ENCODE data around the gene FKBP4. TPM values are rescaled to one million over a fixed set of nuclear protein-coding genes. Genes with fewer than 3 reads are reported as not detected.
A peak's percentile ranks its signal among the peaks of the same experiment; 100 is the strongest.

The FKBP4 gene
- total and polyA plus RNA-seq, 2 of the 13 experiments (the other 11 are each of a cell fraction or from before 2014, with no cell fraction given): 25.7 to 66.1 TPM

- TF ChIP-seq ZNF605 (CRISPR knock-in tag; IDR thresholded peaks at IDR 0.05) (no peak), KLF16 (CRISPR knock-in tag; IDR thresholded peaks at IDR 0.05) (no peak), NFE2 (CRISPR knock-in tag; IDR thresholded peaks at IDR 0.05) (no peak), ZFAT (CRISPR knock-in tag; conservative IDR thresholded peaks at IDR 0.05) (no peak), ZNF773 (CRISPR knock-in tag; IDR thresholded peaks at IDR 0.05; ENCODE audit: borderline replicate concordance) (no peak), SNAI1 (CRISPR knock-in tag; IDR thresholded peaks at IDR 0.05; ENCODE audit: borderline replicate concordance) (no peak), ZNF672 (CRISPR knock-in tag; IDR thresholded peaks at IDR 0.05) (no peak), PAWR (CRISPR knock-in tag; IDR thresholded peaks at IDR 0.05; ENCODE audit: borderline replicate concordance) (no peak), EEA1 (CRISPR knock-in tag; IDR thresholded peaks at IDR 0.05; ENCODE audit: borderline replicate concordance) (no peak), SUZ12 (IDR thresholded peaks at IDR 0.05; ENCODE audit: low read depth, low read length) (no peak), ZBED4 (CRISPR knock-in tag; IDR thresholded peaks at IDR 0.05; ENCODE audit: borderline replicate concordance) (no peak), HNRNPL (IDR thresholded peaks at IDR 0.05; ENCODE audit: low read depth, low read length) (no peak), ZNF143 (CRISPR knock-in tag; IDR thresholded peaks at IDR 0.05) (peak; percentile 64), ZNF839 (CRISPR knock-in tag; IDR thresholded peaks at IDR 0.05; ENCODE audit: borderline replicate concordance) (no peak)
Observed at GRCh38 chr12:2783936-2784600, 10.7 kb upstream of the FKBP4 start (continued).

Measured in HepG2 (cell line).